ENCODE measurements around the gene SPTBN4. TPM values are rescaled to one million over a fixed set of nuclear protein-coding genes. Genes with fewer than 3 reads are reported as not detected.
"Not testable (repeated sequence)": the region's sequence is repeated elsewhere in the genome, so short reads cannot be mapped to it uniquely, and the experiment has no call there.

The SPTBN4 gene
- total RNA-seq, 2 experiments from 2014 or later, result 1.3 to 2.3 TPM

DNA sequence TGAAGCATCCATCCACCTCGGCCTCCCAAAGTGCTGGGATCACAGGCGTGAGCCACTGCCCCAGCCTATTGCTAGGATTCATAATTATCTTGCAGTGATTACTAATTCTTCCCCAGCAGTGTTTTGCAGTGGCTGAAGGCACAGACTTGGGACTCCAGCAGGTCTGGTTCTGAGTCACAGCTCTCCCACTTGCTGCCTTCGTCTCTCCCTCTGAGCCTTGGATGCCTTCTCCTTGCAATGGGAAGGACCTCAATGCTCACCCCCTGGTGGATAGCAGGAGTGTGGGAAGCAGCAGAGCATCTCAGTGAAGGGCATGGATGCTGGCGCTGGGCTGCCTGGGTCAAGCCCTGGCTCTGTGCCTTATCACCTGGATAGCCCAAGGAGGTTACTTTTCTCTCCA, 72.3 kb downstream of the SPTBN4 start:
- no peak for DNase-seq
- POLR2A ChIA-PET, result no interaction called here
- peaks cover 4% of the 10 kb centered on the region for H3K27me3 Mint-ChIP-seq
- ATAC-seq, result no peak
- H3K9me3 Mint-ChIP-seq, result no peaks in the 10 kb centered on the region
- TF ChIP-seq, protein P1, sequence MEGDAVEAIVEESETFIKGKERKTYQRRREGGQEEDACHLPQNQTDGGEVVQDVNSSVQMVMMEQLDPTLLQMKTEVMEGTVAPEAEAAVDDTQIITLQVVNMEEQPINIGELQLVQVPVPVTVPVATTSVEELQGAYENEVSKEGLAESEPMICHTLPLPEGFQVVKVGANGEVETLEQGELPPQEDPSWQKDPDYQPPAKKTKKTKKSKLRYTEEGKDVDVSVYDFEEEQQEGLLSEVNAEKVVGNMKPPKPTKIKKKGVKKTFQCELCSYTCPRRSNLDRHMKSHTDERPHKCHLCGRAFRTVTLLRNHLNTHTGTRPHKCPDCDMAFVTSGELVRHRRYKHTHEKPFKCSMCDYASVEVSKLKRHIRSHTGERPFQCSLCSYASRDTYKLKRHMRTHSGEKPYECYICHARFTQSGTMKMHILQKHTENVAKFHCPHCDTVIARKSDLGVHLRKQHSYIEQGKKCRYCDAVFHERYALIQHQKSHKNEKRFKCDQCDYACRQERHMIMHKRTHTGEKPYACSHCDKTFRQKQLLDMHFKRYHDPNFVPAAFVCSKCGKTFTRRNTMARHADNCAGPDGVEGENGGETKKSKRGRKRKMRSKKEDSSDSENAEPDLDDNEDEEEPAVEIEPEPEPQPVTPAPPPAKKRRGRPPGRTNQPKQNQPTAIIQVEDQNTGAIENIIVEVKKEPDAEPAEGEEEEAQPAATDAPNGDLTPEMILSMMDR (IDR thresholded peaks at IDR 0.05), result no peak
- no peaks in the 10 kb centered on the region for H3K36me3 Mint-ChIP-seq (ENCODE audit: low read depth)
- no peak overlapping the region for H3K27ac Mint-ChIP-seq
- CTCF ChIA-PET, result interaction anchor here (1.2 to 2.1 kb wide), 2 partner anchors 10 to 74 kb away, joined by 4 to 7 read pairs; no protein-coding TSS in a partner anchor
- no peak overlapping the region for H3K4me3 Mint-ChIP-seq
- no peaks in the 10 kb centered on the region for H3K4me1 Mint-ChIP-seq (ENCODE audit: low read depth)
- intact Hi-C loops (cut with micrococcal nuclease), result no loop called here

GRCh38 chr19:40542202-40542859, 75.5 kb downstream of the SPTBN4 start:
- ATAC-seq (no peak), DNase-seq (no peak)
- peaks cover 3% of the 10 kb centered on the region for H3K9me3 Mint-ChIP-seq
- H3K4me3 Mint-ChIP-seq, result no peak overlapping the region
- no peak overlapping the region for H3K27ac Mint-ChIP-seq
- TF ChIP-seq, protein P1 (IDR thresholded peaks at IDR 0.05), result no peak
- peaks cover 2% of the 10 kb centered on the region for H3K27me3 Mint-ChIP-seq
- CTCF ChIA-PET, result interaction anchor here (1.6 to 2.7 kb wide), 3 partner anchors 14 to 92 kb away, joined by 6 to 7 read pairs (median 6); no protein-coding TSS in a partner anchor
- POLR2A ChIA-PET, result no interaction called here
- no peaks in the 10 kb centered on the region for H3K4me1 Mint-ChIP-seq (ENCODE audit: low read depth)
- intact Hi-C loops (cut with micrococcal nuclease), result no loop called here
- no peaks in the 10 kb centered on the region for H3K36me3 Mint-ChIP-seq (ENCODE audit: low read depth)

GRCh38 chr19:40543029-40543597, 76.3 kb downstream of the SPTBN4 start:
- ATAC-seq (no peak), DNase-seq (no peak)
- POLR2A ChIA-PET, result no interaction called here
- CTCF ChIA-PET, result interaction anchor here (1.6 to 2.7 kb wide), 2 partner anchors 27 to 91 kb away, joined by 6 to 7 read pairs; no protein-coding TSS in a partner anchor
- intact Hi-C loops (cut with micrococcal nuclease), result no loop called here
- Mint-ChIP-seq H3K4me1 (ENCODE audit: low read depth) (no peaks in the 10 kb centered on the region), H3K27ac (no peak overlapping the region), H3K27me3 (peaks cover 3% of the 10 kb centered on the region), H3K36me3 (ENCODE audit: low read depth) (no peaks in the 10 kb centered on the region), H3K4me3 (no peak overlapping the region), H3K9me3 (peaks cover 3% of the 10 kb centered on the region)
- TF ChIP-seq, protein P1 (IDR thresholded peaks at IDR 0.05), result no peak

DNA sequence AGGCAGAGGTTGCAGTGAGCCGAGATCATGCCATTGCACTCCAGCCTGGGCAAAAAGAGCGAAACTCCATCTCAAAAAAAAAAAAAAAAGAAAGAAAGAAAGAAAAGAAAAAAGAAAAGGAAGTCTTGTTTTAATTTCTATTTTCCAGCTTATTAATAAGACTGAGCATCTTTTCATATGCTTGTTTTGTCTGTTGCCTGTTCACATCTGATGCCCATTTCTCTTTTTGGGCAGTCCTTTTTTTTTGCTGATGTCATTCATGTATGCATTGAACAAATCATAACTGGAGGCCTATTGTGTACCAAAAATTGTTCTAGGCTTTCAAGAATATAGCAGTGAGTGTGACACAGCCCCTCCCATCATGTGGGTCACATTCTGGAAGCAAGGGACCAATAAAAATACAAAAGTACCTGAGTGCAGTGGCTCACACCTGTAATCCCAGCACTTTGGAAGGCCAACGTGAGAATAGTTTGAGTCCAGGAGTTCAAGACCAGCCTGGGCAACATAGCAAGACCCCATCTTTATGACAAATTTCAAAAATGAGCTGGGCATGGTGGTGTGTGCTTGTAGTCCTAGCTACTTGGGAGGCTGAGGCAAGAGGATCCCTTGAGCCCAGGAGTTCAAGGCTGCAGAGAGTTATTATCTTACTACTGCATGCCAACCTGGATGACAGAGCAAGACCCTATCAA, 79.5 kb downstream of the SPTBN4 start:
- H3K9me3 Mint-ChIP-seq; H3K27ac Mint-ChIP-seq; H3K36me3 Mint-ChIP-seq (ENCODE audit: low read depth); intact Hi-C loops (cut with micrococcal nuclease); H3K4me3 Mint-ChIP-seq; DNase-seq; ATAC-seq; H3K4me1 Mint-ChIP-seq (ENCODE audit: low read depth): not testable (repeated sequence)
- H3K27me3 Mint-ChIP-seq, result peaks cover 22% of the 10 kb centered on the region
- POLR2A ChIA-PET, result interaction anchor here (0.7 kb wide), 1 partner anchor 339 kb away, joined by 4 read pairs; no protein-coding TSS in a partner anchor
- CTCF ChIA-PET, result interaction anchor here (0.8 kb wide), 1 partner anchor 88 kb away, joined by 3 read pairs; no protein-coding TSS in a partner anchor

DNA sequence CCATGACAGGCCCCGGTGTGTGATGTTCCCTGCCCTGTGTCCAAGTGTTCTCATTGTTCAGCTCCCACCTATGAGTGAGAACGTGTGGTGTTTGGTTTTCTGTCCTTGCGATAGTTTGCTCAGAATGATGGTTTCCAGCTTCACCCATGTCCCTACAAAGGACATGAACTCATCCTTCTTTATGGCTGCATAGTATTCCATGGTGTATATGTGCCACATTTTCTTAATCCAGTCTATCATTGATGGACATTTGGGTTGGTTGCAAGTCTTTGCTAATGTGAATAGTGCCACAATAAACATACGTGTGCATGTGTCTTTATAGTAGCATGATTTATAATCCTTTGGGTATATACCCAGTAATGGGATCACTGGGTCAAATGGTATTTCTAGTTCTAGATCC, 80.4 kb downstream of the SPTBN4 start:
- CTCF ChIA-PET, result interaction anchor here (2.4 to 4.3 kb wide), 3 partner anchors 24 to 87 kb away, joined by 17 to 51 read pairs (median 35); partner anchors contain the start of gene LTBP4
- H3K4me3 Mint-ChIP-seq; H3K4me1 Mint-ChIP-seq (ENCODE audit: low read depth); intact Hi-C loops (cut with micrococcal nuclease); H3K27ac Mint-ChIP-seq; ATAC-seq; DNase-seq; H3K9me3 Mint-ChIP-seq; POLR2A ChIA-PET; H3K36me3 Mint-ChIP-seq (ENCODE audit: low read depth): not testable (repeated sequence)
- H3K27me3 Mint-ChIP-seq, result peaks cover 23% of the 10 kb centered on the region

Data from activated CD8-positive, alpha-beta T cell treated with anti-CD3 and anti-CD28 coated beads for 36 hours (primary cell).